K562 (cell line): ENCODE measurements around the gene TICAM1. TPM values are rescaled to one million over a fixed set of nuclear protein-coding genes. Genes with fewer than 3 reads are reported as not detected.

ENCODE experiments used
- ADNP ChIP-seq: fragments of 200-800 bp; sonication (Bioruptor generic); IDR thresholded peaks from 2 replicates; pipeline ENCODE4 v1.6.1; 2016; ENCODE audit warnings: missing genetic modification characterization, missing compliant biosample characterization
- CC2D1A ChIP-seq: fragments of 450-650 bp; IDR thresholded peaks from 2 replicates; pipeline ENCODE4 v1.6.1; 2017; ENCODE audit warnings: mild to moderate bottlenecking
- FOXK1 ChIP-seq: sonication (generic); formaldehyde crosslinking; IDR thresholded peaks from 2 replicates; pipeline ENCODE4 v1.8.0; 2022; ENCODE audit warnings: missing genetic modification reagents, mild to moderate bottlenecking, borderline replicate concordance
- HDAC1 ChIP-seq, 2 experiments: fragments of 450-650 bp; IDR thresholded peaks; 2 replicates each; pipeline ENCODE4 v1.6.1; 2016 to 2017; ENCODE audit warnings: inconsistent platforms in 1 of 2, mild to moderate bottlenecking in 1 of 2, moderate library complexity in 1 of 2
- HIVEP1 ChIP-seq: fragments of 250-450 bp; sonication (Bioruptor Pico); IDR thresholded peaks from 2 replicates; pipeline ENCODE4 v1.4.0; 2020; ENCODE audit warnings: mild to moderate bottlenecking
- NFXL1 ChIP-seq: fragments of 450-650 bp; formaldehyde crosslinking; IDR thresholded peaks from 2 replicates; pipeline ENCODE4 v1.4.0; 2021; ENCODE audit warnings: mild to moderate bottlenecking
- PTTG1 ChIP-seq: fragments of 450-650 bp; IDR thresholded peaks from 2 replicates; pipeline ENCODE4 v1.6.1; 2016; ENCODE audit warnings: low read depth, mild to moderate bottlenecking, missing genetic modification characterization, missing compliant biosample characterization
- SMAD1 ChIP-seq: fragments of 150-350 bp; IDR thresholded peaks from 2 replicates; pipeline ENCODE4 v1.6.1; 2014; ENCODE audit warnings: low read length, low read depth; ENCODE audit not compliant: partially characterized antibody
- SMC3 ChIP-seq: conservative IDR thresholded peaks from 2 replicates; pipeline ENCODE4 v1.6.1; 2011; ENCODE audit warnings: low read depth, low read length, improper control_type of control experiment; ENCODE audit not compliant: insufficient read depth
- SP2 ChIP-seq: IDR thresholded peaks from 2 replicates; pipeline ENCODE4 v1.6.1; 2011; ENCODE audit warnings: mild to moderate bottlenecking, low read depth, low read length, moderate library complexity; ENCODE audit not compliant: poor library complexity, severe bottlenecking; ENCODE audit errors: extremely low read depth
- polyA plus RNA-seq, 8 experiments: library from polyadenylated mRNA; depleted of rRNA in 4 of 8; stranded (reverse) in 5 of 8; unstranded in 3 of 8; fragments of >200 nt; fragmentation: Nextera tagmentation in 2 of 8; fragmentation: Illumina TruSeq in 1 of 8; extraction: Ambion mirVana in 2 of 8; extraction: Trizol in 1 of 8; gene quantifications; 2 replicates each; pipeline versions ENCODE4 v1.2.1 to v1.2.3, GENCODE V29; 2011 to 2014; ENCODE audit warnings: inconsistent platforms in 1 of 8, missing spikeins in 1 of 8
- total RNA-seq, 7 experiments: library from RNA; depleted of rRNA in 6 of 7; stranded (reverse); fragments of >200 nt in 6 of 7; fragmentation: Illumina TruSeq in 2 of 7; extraction: Trizol in 2 of 7; gene quantifications; 2 replicates each; pipeline versions ENCODE4 v1.2.1 to v1.2.3, GENCODE V29; 2011 to 2021; ENCODE audit warnings: low replicate concordance in 1 of 7
- TF ChIP-seq, protein P1 (sequence below): fragments of 450-650 bp; IDR thresholded peaks from 2 replicates; pipeline ENCODE4 v1.6.1; 2016; ENCODE audit warnings: antibody characterized with exemption
- TF ChIP-seq, protein P2 (sequence below): fragments of 250-450 bp; sonication (Bioruptor Pico); IDR thresholded peaks from 2 replicates; pipeline ENCODE4 v1.8.0; 2021; ENCODE audit warnings: moderate library complexity, mild to moderate bottlenecking, inconsistent platforms
- TF ChIP-seq, protein P3 (sequence below): fragments of 250-450 bp; sonication (Bioruptor Pico); IDR thresholded peaks from 2 replicates; pipeline ENCODE4 v1.5.0; 2021
- TF ChIP-seq, protein P4 (sequence below): fragments of 450-650 bp; IDR thresholded peaks from 2 replicates; pipeline ENCODE4 v1.6.1; 2016; ENCODE audit warnings: borderline replicate concordance
- TF ChIP-seq, protein P5 (sequence below): fragments of 200-800 bp; sonication (Bioruptor generic); IDR thresholded peaks from 2 replicates; pipeline ENCODE4 v1.6.1; 2016; ENCODE audit warnings: missing genetic modification characterization, missing compliant biosample characterization

Gene TICAM1
- total and polyA plus RNA-seq, 9 of the 15 experiments (the other 6 are each of a cell fraction or from before 2014, with no cell fraction given): 0.07 to 11.6 (median 1.5) TPM

DNA sequence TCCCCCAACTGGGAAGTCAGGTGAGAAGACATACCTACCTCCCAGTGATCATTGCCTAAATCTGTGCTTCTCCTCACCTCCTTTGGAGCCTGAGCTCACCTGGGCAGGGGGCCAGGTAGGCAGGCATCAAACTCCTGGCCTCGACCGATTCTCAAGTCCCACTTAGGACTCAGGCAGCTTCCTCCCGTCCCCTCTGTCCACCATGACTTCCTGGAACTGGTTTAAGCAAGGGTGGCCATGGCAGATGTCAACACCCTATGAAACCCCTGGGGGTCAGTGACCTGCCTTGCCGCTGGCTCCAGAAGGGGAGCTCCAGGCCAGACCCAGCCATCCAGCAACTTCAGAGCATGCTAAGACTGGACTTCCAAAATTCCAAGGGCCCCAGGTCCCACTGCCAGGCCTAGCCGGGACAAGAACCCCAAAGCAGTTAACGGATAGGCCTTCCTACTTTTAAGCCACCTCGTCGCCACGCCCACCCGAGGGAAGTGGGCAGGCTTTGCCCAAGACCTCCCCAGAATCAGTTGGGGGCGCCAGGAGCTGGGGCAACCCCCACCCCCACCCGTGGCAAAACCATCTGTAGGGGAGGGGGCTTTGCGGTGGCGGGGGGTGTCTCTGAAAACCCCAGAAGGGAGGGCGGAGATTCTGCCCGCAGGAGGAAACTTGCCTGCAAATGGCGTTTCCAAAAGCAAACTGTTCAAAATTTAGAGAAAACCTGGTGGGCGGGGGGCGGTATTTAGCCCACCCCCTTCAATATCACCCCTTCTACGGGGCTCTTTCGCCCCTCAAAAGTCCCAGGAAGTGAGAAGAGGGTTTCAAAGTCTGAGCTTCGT, 35.3 kb upstream of the TICAM1 start (continued):
- TF ChIP-seq, protein P1, sequence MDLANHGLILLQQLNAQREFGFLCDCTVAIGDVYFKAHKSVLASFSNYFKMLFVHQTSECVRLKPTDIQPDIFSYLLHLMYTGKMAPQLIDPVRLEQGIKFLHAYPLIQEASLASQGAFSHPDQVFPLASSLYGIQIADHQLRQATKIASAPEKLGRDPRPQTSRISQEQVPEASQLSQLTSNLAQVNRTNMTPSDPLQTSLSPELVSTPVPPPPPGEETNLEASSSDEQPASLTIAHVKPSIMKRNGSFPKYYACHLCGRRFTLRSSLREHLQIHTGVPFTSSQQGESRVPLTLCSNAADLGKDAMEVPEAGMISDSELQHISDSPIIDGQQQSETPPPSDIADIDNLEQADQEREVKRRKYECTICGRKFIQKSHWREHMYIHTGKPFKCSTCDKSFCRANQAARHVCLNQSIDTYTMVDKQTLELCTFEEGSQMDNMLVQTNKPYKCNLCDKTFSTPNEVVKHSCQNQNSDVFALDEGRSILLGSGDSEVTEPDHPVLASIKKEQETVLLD: no peak
- TF ChIP-seq CC2D1A (no peak), PTTG1 (no peak), SMAD1 (no peak), HDAC1 (IDR thresholded peaks at IDR 0.05) (no peak; a peak in 1 of 4 replicates), SMC3 (0 out of 2 replicates have a peak, but pooled peaks have one; percentile 4), SP2 (no peak), HIVEP1 (no peak), NFXL1 (no peak), FOXK1 (no peak), ADNP (no peak)
- TF ChIP-seq, protein P2, sequence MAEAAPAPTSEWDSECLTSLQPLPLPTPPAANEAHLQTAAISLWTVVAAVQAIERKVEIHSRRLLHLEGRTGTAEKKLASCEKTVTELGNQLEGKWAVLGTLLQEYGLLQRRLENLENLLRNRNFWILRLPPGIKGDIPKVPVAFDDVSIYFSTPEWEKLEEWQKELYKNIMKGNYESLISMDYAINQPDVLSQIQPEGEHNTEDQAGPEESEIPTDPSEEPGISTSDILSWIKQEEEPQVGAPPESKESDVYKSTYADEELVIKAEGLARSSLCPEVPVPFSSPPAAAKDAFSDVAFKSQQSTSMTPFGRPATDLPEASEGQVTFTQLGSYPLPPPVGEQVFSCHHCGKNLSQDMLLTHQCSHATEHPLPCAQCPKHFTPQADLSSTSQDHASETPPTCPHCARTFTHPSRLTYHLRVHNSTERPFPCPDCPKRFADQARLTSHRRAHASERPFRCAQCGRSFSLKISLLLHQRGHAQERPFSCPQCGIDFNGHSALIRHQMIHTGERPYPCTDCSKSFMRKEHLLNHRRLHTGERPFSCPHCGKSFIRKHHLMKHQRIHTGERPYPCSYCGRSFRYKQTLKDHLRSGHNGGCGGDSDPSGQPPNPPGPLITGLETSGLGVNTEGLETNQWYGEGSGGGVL (CRISPR knock-in tag): no peak
- TF ChIP-seq, protein P3, sequence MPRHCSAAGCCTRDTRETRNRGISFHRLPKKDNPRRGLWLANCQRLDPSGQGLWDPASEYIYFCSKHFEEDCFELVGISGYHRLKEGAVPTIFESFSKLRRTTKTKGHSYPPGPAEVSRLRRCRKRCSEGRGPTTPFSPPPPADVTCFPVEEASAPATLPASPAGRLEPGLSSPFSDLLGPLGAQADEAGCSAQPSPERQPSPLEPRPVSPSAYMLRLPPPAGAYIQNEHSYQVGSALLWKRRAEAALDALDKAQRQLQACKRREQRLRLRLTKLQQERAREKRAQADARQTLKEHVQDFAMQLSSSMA (CRISPR knock-in tag): no peak
- TF ChIP-seq, protein P4, sequence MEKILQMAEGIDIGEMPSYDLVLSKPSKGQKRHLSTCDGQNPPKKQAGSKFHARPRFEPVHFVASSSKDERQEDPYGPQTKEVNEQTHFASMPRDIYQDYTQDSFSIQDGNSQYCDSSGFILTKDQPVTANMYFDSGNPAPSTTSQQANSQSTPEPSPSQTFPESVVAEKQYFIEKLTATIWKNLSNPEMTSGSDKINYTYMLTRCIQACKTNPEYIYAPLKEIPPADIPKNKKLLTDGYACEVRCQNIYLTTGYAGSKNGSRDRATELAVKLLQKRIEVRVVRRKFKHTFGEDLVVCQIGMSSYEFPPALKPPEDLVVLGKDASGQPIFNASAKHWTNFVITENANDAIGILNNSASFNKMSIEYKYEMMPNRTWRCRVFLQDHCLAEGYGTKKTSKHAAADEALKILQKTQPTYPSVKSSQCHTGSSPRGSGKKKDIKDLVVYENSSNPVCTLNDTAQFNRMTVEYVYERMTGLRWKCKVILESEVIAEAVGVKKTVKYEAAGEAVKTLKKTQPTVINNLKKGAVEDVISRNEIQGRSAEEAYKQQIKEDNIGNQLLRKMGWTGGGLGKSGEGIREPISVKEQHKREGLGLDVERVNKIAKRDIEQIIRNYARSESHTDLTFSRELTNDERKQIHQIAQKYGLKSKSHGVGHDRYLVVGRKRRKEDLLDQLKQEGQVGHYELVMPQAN: no peak
- TF ChIP-seq, protein P5, sequence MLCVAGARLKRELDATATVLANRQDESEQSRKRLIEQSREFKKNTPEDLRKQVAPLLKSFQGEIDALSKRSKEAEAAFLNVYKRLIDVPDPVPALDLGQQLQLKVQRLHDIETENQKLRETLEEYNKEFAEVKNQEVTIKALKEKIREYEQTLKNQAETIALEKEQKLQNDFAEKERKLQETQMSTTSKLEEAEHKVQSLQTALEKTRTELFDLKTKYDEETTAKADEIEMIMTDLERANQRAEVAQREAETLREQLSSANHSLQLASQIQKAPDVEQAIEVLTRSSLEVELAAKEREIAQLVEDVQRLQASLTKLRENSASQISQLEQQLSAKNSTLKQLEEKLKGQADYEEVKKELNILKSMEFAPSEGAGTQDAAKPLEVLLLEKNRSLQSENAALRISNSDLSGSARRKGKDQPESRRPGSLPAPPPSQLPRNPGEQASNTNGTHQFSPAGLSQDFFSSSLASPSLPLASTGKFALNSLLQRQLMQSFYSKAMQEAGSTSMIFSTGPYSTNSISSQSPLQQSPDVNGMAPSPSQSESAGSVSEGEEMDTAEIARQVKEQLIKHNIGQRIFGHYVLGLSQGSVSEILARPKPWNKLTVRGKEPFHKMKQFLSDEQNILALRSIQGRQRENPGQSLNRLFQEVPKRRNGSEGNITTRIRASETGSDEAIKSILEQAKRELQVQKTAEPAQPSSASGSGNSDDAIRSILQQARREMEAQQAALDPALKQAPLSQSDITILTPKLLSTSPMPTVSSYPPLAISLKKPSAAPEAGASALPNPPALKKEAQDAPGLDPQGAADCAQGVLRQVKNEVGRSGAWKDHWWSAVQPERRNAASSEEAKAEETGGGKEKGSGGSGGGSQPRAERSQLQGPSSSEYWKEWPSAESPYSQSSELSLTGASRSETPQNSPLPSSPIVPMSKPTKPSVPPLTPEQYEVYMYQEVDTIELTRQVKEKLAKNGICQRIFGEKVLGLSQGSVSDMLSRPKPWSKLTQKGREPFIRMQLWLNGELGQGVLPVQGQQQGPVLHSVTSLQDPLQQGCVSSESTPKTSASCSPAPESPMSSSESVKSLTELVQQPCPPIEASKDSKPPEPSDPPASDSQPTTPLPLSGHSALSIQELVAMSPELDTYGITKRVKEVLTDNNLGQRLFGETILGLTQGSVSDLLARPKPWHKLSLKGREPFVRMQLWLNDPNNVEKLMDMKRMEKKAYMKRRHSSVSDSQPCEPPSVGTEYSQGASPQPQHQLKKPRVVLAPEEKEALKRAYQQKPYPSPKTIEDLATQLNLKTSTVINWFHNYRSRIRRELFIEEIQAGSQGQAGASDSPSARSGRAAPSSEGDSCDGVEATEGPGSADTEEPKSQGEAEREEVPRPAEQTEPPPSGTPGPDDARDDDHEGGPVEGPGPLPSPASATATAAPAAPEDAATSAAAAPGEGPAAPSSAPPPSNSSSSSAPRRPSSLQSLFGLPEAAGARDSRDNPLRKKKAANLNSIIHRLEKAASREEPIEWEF (CRISPR knock-in tag): no peak
